Right lobe of liver (tissue), 4 donors: ENCODE measurements around the gene ADAMTS2.

Experiments used
- CTCF ChIP-seq, 4 donors: fragments of 200-600 bp in 3 of 4; fragments of 450-650 bp in 1 of 4; IDR thresholded peaks; one replicate each; pipeline versions ENCODE4 v1.5.1 to v1.8.0; 2016 to 2022; ENCODE audit warnings: antibody characterized with exemption in 4 of 4, mild to moderate bottlenecking in 2 of 4
- POLR2A ChIP-seq: fragments of 450-650 bp; IDR thresholded peaks from one replicate; pipeline ENCODE4 v1.6.1; 2017; ENCODE audit warnings: antibody characterized with exemption, mild to moderate bottlenecking
- donor health status: DM: no; HTN: no; CAD: no.
- donor health status: DM: no; HTN: no; CAD: no.
- donor health status: DM: no; HTN: yes; CAD: no.

GRCh38 chr5:179354305-179354882 lies 9.1 kb upstream of the ADAMTS2 start:
- TF ChIP-seq CTCF (IDR thresholded peaks at IDR 0.05) = no peak
- TF ChIP-seq POLR2A = no peak
